ENCODE data around the gene LGR6. TPM values are rescaled to one million over a fixed set of nuclear protein-coding genes. Genes with fewer than 3 reads are reported as not detected.

The LGR6 gene
- polyA plus RNA-seq, 1 donor from 2014 or later, result not detected

DNA sequence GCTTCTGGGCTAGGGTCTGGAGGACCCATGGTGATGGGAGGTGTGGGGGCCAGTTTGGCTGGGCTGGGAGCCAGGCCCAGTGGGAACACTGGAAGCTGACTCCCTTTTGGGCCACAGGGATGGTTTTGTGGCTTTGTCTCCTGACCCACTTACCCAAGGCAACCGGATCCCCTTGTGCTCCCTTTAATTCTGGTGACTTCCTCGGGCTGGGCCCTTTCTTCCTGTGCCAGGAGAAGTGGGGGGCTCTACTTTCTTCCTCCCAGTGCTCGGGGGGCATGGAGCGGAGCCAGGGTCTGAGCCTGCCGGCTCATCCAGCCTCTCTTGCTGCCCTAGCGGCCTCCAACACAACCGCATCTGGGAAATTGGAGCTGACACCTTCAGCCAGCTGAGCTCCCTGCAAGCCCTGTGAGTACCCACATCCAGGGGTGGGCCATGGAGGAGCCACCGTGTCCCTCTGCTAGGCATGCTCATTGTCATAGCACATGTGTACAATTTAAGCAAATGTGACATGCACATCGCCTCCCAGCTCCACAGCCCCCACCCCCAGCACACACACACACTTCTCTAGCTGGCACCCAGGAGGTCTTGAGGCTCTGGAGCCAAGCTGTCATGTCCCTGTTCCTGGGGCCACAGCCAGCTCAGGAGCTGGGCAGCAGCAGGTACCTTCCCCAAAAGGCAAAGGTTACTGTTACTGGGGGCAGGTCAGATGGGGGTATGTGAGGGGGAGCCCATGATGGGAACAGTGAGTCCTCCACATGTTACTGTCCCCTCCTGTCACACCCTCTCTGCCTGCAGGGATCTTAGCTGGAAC is 113.1 kb downstream of the LGR6 start:
- TF ChIP-seq, protein P1, sequence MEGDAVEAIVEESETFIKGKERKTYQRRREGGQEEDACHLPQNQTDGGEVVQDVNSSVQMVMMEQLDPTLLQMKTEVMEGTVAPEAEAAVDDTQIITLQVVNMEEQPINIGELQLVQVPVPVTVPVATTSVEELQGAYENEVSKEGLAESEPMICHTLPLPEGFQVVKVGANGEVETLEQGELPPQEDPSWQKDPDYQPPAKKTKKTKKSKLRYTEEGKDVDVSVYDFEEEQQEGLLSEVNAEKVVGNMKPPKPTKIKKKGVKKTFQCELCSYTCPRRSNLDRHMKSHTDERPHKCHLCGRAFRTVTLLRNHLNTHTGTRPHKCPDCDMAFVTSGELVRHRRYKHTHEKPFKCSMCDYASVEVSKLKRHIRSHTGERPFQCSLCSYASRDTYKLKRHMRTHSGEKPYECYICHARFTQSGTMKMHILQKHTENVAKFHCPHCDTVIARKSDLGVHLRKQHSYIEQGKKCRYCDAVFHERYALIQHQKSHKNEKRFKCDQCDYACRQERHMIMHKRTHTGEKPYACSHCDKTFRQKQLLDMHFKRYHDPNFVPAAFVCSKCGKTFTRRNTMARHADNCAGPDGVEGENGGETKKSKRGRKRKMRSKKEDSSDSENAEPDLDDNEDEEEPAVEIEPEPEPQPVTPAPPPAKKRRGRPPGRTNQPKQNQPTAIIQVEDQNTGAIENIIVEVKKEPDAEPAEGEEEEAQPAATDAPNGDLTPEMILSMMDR (IDR thresholded peaks at IDR 0.05; ENCODE audit: poor library complexity, severe bottlenecking), result no peak
- TF ChIP-seq POLR2AphosphoS5 (IDR thresholded peaks at IDR 0.05), result no peak
- TF ChIP-seq EP300 (conservative IDR thresholded peaks at IDR 0.05; ENCODE audit: poor library complexity, severe bottlenecking), result no peak
- no peak for TF ChIP-seq SMC3 (conservative IDR thresholded peaks at IDR 0.05; ENCODE audit: poor library complexity)
- TF ChIP-seq RAD21 (conservative IDR thresholded peaks at IDR 0.05), result no peak
- TF ChIP-seq, protein P2, sequence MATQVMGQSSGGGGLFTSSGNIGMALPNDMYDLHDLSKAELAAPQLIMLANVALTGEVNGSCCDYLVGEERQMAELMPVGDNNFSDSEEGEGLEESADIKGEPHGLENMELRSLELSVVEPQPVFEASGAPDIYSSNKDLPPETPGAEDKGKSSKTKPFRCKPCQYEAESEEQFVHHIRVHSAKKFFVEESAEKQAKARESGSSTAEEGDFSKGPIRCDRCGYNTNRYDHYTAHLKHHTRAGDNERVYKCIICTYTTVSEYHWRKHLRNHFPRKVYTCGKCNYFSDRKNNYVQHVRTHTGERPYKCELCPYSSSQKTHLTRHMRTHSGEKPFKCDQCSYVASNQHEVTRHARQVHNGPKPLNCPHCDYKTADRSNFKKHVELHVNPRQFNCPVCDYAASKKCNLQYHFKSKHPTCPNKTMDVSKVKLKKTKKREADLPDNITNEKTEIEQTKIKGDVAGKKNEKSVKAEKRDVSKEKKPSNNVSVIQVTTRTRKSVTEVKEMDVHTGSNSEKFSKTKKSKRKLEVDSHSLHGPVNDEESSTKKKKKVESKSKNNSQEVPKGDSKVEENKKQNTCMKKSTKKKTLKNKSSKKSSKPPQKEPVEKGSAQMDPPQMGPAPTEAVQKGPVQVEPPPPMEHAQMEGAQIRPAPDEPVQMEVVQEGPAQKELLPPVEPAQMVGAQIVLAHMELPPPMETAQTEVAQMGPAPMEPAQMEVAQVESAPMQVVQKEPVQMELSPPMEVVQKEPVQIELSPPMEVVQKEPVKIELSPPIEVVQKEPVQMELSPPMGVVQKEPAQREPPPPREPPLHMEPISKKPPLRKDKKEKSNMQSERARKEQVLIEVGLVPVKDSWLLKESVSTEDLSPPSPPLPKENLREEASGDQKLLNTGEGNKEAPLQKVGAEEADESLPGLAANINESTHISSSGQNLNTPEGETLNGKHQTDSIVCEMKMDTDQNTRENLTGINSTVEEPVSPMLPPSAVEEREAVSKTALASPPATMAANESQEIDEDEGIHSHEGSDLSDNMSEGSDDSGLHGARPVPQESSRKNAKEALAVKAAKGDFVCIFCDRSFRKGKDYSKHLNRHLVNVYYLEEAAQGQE (IDR thresholded peaks at IDR 0.05; ENCODE audit: borderline replicate concordance), result no peak
- no peak for TF ChIP-seq EZH2 (IDR thresholded peaks at IDR 0.05; ENCODE audit: borderline replicate concordance, insufficient read depth, low read length, poor library complexity, severe bottlenecking)
- TF ChIP-seq TAF1 (IDR thresholded peaks at IDR 0.05; ENCODE audit: low read depth), result no peak
- no peaks in the 10 kb centered on the region for H3K9me2 ChIP-seq (ENCODE audit: insufficient read depth, low read length)
- H3K27ac ChIP-seq (ENCODE audit: low read length), result no peak overlapping the region
- no peaks in the 10 kb centered on the region for H3F3A ChIP-seq (ENCODE audit: insufficient read depth, low read length, poor library complexity, severe bottlenecking)
- no peaks in the 10 kb centered on the region for H3K9me3 ChIP-seq (ENCODE audit: low read length)
- no peak overlapping the region for H3K9ac ChIP-seq (ENCODE audit: low read length)
- no peaks in the 10 kb centered on the region for H3K36me3 ChIP-seq (ENCODE audit: insufficient read depth, low read length)
- H2AFZ ChIP-seq (ENCODE audit: low read depth, low read length), result no peak overlapping the region
- no peaks in the 10 kb centered on the region for H3K79me2 ChIP-seq (replicated peaks; ENCODE audit: insufficient read depth, low read length)
- H3K4me2 ChIP-seq (ENCODE audit: low read length), result no peak overlapping the region
- no peaks in the 10 kb centered on the region for H4K20me1 ChIP-seq (ENCODE audit: insufficient read depth)
- no peak overlapping the region for H3K4me3 ChIP-seq (ENCODE audit: low read length)
- H3K27me3 ChIP-seq (ENCODE audit: insufficient read depth, low read depth, low read length), result no peaks in the 10 kb centered on the region

GRCh38 chr1:202310071-202310725 is 116.6 kb downstream of the LGR6 start:
- no peaks in the 10 kb centered on the region for H4K20me1 ChIP-seq (ENCODE audit: insufficient read depth)
- H3K9me2 ChIP-seq (ENCODE audit: insufficient read depth, low read length), result no peaks in the 10 kb centered on the region
- H3F3A ChIP-seq (ENCODE audit: insufficient read depth, low read length, poor library complexity, severe bottlenecking), result no peaks in the 10 kb centered on the region
- no peak overlapping the region for H3K4me2 ChIP-seq (ENCODE audit: low read length)
- no peak overlapping the region for H2AFZ ChIP-seq (ENCODE audit: low read depth, low read length)
- H3K36me3 ChIP-seq (ENCODE audit: insufficient read depth, low read length), result no peaks in the 10 kb centered on the region
- TF ChIP-seq, protein P1 (IDR thresholded peaks at IDR 0.05; ENCODE audit: poor library complexity, severe bottlenecking), result no peak
- TF ChIP-seq EP300 (conservative IDR thresholded peaks at IDR 0.05; ENCODE audit: poor library complexity, severe bottlenecking) (no peak), TAF1 (IDR thresholded peaks at IDR 0.05; ENCODE audit: low read depth) (no peak), EZH2 (IDR thresholded peaks at IDR 0.05; ENCODE audit: borderline replicate concordance, insufficient read depth, low read length, poor library complexity, severe bottlenecking) (no peak), RAD21 (conservative IDR thresholded peaks at IDR 0.05) (no peak), POLR2AphosphoS5 (IDR thresholded peaks at IDR 0.05) (no peak), SMC3 (conservative IDR thresholded peaks at IDR 0.05; ENCODE audit: poor library complexity) (no peak), MXI1 (conservative IDR thresholded peaks at IDR 0.05; ENCODE audit: poor library complexity, severe bottlenecking) (no peak)
- TF ChIP-seq, protein P2 (IDR thresholded peaks at IDR 0.05; ENCODE audit: borderline replicate concordance), result no peak
- H3K9me3 ChIP-seq (ENCODE audit: low read length), result no peaks in the 10 kb centered on the region
- no peak overlapping the region for H3K9ac ChIP-seq (ENCODE audit: low read length)
- H3K79me2 ChIP-seq (replicated peaks; ENCODE audit: insufficient read depth, low read length), result no peaks in the 10 kb centered on the region
- no peak overlapping the region for H3K27ac ChIP-seq (ENCODE audit: low read length)
- H3K27me3 ChIP-seq (ENCODE audit: insufficient read depth, low read depth, low read length), result no peaks in the 10 kb centered on the region
- H3K4me3 ChIP-seq (ENCODE audit: low read length), result no peak overlapping the region
